ELR (cell line): ENCODE results near the gene CEP57.
"Not testable (repeated sequence)": the region's sequence is repeated elsewhere in the genome, so short reads cannot be mapped to it uniquely, and the experiment has no call there.

Experiments
- DNase-seq: peaks from one replicate; pipeline ENCODE4 v3.0.0-alpha.2; 2015; ENCODE audit warnings: low read depth

CEP57 gene

DNA sequence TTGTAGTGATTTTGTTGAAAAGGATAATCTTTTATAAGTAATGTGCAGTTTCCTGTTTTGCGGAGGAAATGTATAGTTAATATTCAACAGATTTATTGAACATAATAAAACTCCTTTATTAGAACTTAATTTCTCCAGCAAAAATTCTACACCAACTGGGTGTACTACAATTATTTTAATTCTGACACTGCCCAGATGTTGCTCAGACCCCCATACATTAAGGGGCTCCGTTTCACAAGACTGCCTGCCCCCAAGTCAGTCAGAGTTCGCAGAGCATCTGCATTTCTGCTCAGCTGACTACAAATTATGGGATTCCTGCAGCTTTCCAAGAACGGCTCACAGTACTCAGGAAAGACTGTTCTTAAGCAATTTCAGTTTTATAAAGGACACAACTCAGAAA, 6.2 kb downstream of the CEP57 start:
- DNase-seq = no peak

DNA sequence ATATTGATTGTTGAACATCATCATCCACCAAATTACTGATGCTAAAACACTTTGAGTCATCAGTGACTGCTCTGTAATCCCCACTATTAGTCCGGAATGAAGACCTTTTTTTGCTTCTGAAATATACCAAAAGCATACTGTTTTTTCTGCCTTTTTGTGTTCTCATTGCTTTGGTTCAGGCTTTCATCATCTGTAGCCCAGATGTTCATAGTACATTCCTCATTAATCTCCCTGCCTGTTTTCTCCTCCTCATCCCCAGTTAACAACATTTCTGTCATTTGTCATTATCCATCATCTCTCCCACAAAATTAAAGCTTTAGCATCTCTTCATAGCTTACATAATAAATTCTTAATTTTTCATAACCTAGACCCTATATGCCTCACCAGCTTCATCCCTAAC, 9.2 kb downstream of the CEP57 start:
- no peak for DNase-seq

DNA sequence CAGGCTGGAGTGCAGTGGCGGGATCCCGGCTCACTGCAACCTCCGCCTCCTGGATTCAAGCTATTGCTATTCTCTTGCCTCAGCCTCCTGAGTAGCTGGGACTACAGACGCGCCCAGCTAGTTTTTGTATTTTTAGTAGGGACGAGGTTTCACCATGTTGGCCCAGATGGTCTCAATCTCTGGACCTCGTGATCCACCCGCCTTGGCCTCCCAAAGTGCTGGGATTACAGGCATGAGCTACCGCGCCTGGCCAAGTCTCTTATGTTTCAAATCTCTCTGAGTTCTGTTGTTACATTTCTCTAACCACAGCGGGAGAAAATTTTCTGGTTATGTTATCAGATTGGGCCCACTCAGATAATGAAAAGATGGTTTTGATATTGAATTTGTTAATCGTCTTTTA, 10.1 kb downstream of the CEP57 start:
- no peak for DNase-seq

DNA sequence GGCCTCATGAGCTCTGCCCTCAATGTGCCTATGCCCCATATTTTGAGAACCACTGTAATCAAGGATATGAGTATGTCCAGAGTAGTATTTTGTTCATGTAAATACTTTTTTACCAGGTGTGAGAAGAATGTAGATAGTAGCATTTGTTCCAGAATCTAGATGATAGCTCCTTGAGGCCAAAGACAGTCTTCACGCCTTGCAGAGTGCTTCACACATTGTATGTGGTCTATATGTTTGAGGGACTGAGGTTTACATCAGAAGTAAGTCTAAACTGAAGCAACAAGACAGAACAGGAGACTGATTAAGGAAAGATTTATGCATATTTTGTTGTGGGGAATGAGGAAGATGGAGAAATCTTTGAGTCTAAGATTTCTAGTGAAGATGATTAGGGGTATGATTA, 12.5 kb downstream of the CEP57 start:
- DNase-seq = no peak

DNA sequence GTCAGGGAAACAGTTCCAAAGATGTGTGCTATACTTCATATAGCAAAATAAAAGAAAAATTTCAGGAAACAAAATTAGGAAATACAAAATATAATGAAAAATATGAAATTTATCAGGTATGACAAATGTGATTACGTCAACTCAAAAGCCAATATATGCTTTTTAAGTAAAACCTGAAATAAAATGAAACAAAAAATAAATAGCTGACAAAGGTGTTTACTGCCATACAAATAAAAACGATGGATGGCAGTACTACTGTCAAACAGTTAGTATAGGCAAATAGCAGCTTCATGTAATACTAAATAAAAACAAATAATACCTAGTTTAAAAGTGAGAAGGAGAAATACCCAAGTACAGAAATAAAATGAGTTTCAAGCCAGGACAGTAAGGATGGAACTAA, 13.7 kb downstream of the CEP57 start:
- DNase-seq = no peak

DNA sequence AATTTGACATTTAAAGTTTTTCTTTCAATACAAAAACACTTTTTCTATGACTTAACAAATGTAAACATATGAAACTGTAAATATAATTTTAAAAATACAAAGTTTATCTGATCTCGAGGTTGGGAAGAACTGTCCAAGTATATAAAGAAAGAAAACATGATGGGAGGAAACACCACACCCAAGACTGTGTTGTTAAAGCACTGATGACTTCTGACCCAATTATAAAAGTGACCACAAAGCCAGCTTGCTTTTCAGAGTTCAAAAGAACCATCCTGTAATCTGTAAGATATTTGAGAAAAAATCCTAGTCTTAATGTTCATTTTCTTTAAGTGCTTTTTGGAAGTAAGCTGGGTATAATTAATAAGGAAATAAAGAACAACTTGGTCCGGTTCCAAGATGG, 15.6 kb downstream of the CEP57 start:
- DNase-seq = no peak

DNA sequence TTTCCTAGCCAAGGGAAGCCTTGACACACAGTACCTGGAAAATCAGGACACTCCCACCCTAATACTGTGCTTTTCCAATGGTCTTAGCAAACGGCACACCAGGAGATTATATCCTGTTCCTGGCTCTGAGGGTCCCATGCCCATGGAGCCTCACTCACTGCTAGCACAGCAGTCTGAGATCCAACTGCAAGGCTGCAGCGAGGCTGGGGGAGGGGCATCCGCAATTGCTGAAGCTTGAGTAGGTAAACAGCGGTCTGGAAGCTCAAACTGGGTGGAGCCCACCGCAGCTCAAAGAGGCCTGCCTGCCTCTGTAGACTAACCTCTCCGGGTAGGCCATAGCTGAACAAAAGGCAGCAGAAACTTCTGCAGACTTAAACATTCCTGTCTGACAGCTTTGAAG, 16.2 kb downstream of the CEP57 start:
- DNase-seq = not testable (repeated sequence)

DNA sequence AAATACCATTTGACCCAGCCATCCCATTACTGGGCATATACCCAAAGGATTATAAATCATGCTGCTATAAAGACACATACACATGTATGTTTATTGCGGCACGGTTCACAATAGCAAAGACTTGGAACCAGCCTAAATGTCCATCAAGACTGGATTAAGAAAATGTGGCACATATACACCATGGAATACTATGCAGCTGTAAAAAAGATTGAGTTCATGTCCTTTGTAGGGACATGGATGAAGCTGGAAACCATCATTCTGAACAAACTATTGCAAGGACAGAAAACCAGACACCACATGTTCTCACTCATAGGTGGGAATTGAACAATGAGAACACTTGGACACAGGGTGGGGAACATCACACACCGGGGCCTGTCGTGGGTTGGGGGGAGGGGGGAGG, 20.8 kb downstream of the CEP57 start:
- not testable (repeated sequence) for DNase-seq

DNA sequence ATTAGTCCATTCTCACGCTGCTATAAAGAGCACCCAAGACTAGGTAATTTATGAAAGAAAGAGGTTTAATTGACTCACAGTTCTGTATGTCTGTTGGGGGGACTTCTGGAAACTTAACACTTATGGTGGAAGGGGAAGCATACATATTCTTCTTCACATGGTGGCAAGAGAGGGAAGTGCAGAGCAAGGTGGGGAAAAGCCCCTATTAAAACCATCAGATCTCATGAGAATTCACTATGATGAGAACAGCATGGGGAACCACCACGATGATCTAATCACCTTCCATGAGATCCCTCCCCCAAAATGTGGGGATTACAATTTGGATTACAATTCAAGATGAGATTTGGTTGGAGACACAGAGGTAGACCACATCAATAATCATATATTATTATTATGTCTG, 25.7 kb downstream of the CEP57 start:
- no peak for DNase-seq

DNA sequence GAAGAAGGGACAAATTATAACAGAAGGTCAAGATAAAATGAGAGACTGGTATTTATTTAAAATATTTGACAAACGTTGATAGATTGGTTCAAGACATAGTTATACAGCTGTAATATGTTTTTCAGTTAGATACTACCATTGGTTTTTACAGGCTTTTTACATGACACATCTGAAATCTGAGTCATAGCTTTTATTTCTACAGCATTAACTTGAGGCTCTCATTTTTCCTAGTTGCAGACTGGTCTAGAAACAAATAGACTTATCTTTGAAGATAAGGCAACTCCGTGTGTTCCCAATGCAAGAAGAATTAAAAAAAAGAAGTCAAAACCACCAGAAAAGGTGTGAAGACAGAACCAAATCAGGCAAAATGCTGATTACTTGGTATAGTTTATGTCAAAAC, 31.3 kb downstream of the CEP57 start:
- peak; percentile 65 for DNase-seq

DNA sequence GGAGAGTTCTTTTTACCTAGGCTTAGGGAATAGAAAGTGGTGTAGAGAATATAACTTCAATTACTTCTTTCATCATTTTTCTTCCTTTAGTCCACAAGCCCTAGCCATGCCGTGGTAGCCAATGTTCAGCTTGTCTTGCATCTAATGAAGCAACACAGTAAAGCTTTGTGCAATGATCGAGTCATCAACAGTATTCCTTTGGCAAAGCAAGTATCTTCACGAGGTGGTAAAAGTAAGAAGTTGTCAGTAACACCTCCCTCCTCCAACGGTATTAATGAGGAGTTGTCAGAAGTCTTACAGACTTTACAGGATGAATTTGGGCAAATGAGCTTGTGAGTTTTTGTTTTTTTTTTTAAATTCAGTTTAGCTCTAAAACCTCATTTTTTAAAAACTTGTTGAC, 37.4 kb downstream of the CEP57 start:
- no peak for DNase-seq

DNA sequence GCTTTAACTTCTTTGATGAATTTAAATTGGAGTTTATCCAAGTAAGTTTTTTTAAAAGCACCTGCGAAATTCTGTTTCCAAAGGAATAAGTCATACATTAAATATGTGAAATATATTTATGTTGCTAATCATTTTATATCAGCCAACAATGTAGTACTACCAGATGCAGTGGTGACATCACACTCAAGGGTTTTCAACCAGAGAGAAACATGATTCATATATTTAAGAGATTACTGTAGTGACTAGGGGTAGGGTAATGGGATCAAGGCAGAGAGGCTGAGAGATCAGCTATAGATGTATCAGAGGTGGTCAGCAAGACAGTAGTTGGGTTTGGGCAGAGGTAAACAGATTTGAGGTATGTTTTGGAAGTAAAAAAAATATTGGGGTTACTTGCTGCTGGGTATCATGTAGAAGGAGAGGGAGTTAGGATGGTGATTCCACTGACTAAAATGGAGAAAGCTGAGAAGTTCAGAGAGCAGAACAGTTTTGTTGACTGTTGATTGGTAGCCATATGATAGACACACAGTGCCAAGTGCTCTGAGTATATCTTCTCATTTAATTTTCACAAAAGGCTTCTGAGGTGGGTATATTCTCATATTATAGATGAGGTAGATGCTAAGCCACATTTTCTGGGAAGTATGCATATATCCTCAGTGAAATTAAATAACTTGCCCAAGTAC, 39.4 kb downstream of the CEP57 start:
- peak; percentile 61 for DNase-seq

DNA sequence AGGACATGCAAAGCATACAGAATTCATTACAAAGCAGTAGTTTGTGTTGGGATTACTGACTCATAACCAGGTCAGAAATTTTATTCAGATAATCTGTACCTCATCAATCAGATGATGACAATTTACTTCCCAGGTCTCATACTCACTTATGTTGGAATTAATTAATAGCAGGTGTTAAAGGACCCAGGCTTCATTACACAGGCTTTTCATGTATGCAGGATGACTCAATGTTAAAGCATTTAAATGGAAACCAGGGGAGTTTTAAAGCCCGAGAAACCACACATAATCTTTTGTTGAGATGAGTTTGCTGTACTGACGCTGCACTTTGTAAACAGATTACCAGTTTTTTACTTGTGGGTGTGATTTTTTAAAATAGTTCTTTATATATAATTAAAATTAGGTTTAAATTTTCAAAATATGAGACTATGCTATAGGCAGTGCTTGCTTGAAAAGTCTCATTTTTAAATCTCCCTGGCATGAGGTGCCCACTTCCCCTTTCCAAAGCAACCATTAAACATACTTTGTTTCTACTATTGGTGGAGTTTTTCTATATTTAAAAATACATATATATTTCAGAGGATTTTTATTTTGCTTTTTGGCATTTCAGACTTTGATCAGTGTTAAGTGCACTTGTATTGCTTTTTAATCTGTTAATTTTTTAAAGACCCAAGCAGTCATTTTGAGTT, 41.0 kb downstream of the CEP57 start:
- peak; percentile 85 for DNase-seq

DNA sequence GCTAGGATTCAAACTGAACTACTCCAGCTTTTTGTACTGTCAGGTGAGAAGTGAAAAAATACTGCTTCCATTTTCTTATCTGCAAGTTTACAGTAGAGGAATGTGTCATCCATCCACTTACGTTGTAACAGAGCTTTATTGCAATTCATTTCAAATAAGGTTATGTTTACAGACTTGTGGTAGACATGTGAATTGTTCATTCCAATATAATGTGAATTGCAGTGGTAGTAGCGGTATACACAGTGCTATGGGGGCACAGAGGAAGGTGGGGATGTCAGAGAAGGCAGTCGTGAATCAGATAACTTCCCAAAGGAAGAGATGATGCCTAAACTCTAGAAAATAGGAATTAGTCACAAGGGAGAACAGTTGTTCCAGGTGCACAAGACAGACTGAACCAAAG, 42.5 kb downstream of the CEP57 start:
- peak; percentile 86 for DNase-seq

DNA sequence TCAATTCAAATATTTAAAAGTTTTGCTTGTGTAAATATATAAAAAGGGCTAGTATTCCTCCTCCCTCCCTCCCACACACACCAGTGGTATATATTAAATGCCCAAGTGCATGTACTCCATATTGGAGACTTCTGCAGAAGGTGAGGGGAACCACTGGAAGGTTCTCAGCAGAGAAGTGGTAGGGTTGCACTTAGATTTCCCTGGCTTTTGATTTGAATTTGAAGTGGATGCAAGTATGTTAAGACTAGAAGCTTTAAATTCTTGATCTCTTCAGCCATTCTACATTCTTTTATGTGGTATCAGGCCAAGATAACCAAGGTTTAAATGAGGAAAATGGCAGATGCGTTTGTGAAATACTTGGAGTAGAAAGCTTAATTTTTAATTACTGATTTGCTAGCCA, 43.1 kb downstream of the CEP57 start:
- DNase-seq = no peak

DNA sequence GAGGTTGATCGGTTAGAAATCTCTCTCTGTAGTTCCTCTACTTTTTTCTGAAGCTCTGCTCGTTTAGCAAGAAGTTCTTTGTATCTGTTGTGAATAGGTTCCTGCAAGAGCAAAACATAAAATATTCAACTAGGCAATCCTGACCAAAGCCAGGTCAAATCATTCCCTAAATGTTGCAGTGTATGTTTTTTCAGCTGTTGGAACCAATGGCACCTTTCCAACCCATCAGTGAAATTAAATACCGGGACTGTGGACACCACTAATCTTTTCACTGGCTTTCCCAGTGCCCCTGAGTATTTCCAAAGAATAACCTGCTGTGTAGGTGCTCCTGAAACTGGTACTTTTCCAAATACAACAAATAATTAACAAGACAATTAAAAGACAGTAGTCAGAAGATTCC, 45.1 kb downstream of the CEP57 start:
- DNase-seq = no peak

DNA sequence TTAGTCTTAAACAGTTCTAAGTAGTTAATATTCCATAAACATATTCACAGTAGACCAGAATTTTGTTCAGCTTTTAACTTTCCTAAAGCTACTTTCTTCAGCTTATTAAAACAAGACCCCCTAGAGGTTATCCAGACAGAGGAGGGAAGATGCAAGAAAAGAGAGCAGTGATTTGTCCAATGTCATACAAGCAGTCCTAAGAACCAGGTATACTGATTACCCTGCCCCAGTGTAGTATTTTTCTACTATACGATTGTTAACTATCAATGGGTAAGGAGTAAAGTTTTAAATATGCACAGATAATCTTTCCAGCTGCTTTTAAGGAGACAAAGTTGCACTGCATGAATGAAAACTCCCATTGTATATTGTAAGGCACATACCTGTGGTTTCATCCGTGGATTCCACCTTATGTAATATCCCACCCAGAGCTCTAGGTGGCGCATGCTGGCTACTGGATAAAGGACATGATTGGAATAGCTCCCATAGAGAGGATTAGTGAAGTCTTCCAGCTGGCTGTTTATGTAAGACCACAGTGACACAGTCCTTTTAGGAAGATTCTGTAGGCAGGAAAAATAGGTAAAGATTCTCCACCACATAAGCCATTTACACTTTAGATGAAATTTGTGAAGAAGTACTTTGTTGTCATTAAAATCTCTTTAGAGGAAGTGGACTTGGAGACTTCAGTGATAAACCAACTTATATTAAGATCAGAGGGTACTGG, 45.6 kb downstream of the CEP57 start:
- peak; percentile 89 for DNase-seq

DNA sequence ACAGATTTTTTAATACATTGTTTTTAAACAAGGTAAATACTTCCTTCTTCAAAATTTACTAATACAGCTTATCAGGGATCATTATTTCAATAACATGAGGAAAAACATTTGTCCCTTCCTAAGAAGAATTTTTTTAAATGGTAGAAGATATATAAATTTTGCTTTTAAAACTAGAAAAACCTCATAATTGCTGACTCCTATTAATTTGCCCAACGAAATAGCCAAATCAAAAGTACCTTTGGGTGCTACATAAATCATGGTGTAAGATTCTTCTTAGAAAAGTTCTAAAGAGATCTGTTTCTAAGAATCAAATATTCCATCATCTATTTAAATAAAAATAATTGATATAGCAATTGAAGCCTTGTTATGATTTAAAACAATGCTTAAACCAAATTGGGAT, 54.9 kb downstream of the CEP57 start:
- no peak for DNase-seq

DNA sequence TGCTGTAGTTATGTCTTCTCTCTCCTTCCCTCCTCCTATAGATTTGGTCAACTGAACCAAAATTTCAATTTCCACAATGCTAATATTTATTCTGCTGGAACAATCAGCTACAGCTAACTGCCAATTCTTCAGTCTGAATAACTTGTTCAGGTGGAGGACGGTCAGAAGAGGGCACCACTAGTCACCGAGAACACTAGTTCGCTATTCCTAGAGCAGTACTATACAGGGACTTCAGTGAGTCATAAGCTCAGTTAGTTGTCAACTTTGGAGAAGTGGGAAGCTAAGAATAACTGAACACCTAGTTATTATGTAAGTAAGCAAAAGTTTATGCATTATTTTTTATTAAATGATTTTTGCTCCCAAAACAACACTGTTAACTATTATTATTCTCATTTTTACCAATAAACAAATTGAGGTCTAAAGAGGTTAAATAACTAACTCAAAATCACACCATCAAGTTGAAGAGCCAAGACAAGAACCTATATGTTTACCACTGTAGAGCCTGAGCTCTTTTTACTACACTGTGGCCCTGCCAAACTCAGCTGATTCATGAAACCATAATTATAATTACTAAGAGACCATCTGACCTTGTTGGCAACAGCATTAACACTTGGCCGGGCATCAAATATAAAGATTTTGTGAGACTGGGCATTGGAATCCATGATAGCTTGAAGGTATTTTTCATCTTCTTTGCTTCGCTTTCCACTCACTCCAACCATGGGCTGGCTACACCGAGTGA, 59.0 kb downstream of the CEP57 start:
- peak; percentile 82 for DNase-seq

DNA sequence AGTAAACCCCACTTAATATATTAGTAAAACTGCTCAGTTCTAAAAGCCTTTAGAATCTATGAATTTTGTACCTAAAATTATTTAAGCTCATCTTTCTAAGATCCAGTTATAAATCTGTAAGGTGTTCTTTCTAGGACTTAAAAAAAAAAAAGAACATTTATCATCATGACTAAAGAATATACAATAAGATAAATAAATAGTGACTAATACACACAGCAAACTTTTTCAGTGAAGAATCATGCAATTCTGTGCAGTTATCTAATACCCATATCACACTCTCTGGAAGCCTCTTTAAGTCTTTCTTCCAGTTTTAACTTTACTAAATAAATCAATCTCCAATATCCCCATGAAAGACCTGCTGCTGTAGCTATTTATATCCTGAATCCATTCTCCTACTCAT, 59.8 kb downstream of the CEP57 start:
- DNase-seq = peak; percentile 36

DNA sequence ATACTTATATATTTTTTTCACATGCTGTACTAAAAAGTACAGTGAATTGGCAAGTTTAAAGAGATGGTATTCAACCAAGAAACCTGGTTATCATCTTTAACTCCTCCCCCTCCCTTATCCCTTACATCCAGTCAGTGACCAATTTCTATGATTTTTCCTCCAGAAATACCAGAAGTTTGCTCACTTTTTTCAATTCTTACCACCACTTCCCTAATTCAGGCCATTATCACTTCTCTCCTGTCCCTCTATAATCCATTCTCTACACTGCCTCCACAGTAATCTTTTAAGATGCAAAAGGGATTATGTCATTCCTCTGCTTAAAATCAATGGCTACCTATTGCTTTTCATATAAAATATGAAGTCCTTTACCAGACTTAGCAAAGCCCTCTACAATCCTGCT, 62.8 kb downstream of the CEP57 start:
- no peak for DNase-seq

DNA sequence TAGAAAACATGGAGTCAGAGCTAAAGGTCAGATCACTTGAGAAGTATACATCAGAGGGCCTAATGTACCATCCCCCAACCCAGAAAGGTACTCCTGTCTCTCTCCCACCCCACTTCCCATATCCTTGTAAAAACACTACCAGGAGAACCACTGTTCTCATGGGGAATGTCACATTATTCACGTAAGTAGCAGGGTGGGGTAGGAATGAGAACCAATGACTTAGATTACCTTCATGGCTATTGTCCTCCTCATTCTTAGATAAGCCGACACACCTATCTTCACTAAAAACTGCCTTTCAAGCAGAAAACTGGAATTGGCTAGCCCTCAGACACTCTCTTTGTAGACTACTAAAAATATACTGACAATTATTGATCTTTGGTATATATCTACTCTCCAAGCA, 63.6 kb downstream of the CEP57 start:
- no peak for DNase-seq

DNA sequence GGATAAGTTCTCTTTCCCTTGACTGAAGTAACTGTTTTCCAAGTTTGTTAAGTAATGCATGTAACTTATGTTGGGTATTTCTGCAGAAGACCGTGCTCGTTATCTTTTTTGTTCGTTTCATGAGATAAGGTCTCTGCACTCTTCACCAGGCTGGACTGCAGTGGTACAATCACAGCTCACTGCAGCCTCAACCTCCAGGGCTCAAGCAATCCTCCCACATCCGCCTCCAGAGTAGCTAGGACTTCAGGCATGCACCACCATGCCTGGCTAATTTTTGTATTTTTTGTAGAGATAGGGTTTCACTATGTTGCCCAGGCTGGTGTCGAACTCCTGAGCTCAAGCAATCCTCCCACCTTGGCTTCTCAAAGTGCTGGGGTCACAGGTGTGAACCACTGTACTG, 64.1 kb downstream of the CEP57 start:
- not testable (repeated sequence) for DNase-seq
